Thymus (tissue), 11 donors: Measurements from ENCODE around the gene TRAF5. TPM values are rescaled to one million over a fixed set of nuclear protein-coding genes. Genes with fewer than 3 reads are reported as not detected.
A peak's percentile ranks its signal among the peaks of the same experiment; 100 is the strongest.

Experiments
- DNase-seq, 9 donors: peaks; one replicate each; pipeline ENCODE4 v3.0.0-alpha.2; 2013; ENCODE audit warnings: low spot score in 9 of 9, low read depth in 6 of 9, missing footprints in 1 of 9
- H3K27ac ChIP-seq, 2 donors: one replicate each; pipeline ENCODE4 v1.5.1; 2013; ENCODE audit warnings: control low read depth in 1 of 2, low read depth in 1 of 2, low read length in 1 of 2, mild to moderate bottlenecking in 1 of 2, moderate library complexity in 1 of 2
- H3K27me3 ChIP-seq, 2 donors: one replicate each; pipeline ENCODE4 v1.5.1; 2013; ENCODE audit warnings: low read length in 1 of 2; ENCODE audit not compliant: control insufficient read depth in 2 of 2, insufficient read depth in 1 of 2
- H3K36me3 ChIP-seq, 2 donors: one replicate each; pipeline ENCODE4 v1.5.1; 2013; ENCODE audit warnings: low read length in 1 of 2, mild to moderate bottlenecking in 1 of 2, moderate library complexity in 1 of 2; ENCODE audit not compliant: control insufficient read depth in 2 of 2, insufficient read depth in 2 of 2
- H3K4me1 ChIP-seq, 2 donors: one replicate each; pipeline ENCODE4 v1.5.1; 2013; ENCODE audit warnings: low read length in 2 of 2; ENCODE audit not compliant: control insufficient read depth in 2 of 2, insufficient read depth in 2 of 2
- H3K4me3 ChIP-seq, 2 donors: one replicate each; pipeline ENCODE4 v1.5.1; 2013; ENCODE audit warnings: low read length in 2 of 2, control low read depth in 1 of 2, mild to moderate bottlenecking in 1 of 2
- H3K9me3 ChIP-seq, 2 donors: one replicate each; pipeline ENCODE4 v1.5.1; 2013; ENCODE audit warnings: low read length in 1 of 2, mild to moderate bottlenecking in 1 of 2; ENCODE audit not compliant: control insufficient read depth in 2 of 2, insufficient read depth in 1 of 2
- WGBS: extraction: QIAGEN DNeasy Blood & Tissue Kit; methylation state at CpG from one replicate; pipeline ENCODE4 v1.1.7; 2013; 5-methylcytosine and 5-hydroxymethylcytosine counted together
- polyA plus RNA-seq: library from polyadenylated mRNA; stranded (reverse); fragments of 200-250 nt; gene quantifications from one replicate; pipeline ENCODE4 v1.2.3, GENCODE V29; 2013
- total RNA-seq: library from RNA; stranded (reverse); fragments of 120-200 nt; gene quantifications from one replicate; pipeline ENCODE4 v1.2.4, GENCODE V29; 2013
- donor health status: healthy.

The TRAF5 gene
- total and polyA plus RNA-seq, 2 donors, result 17.0 to 47.6 TPM

GRCh38 chr1:211331011-211331709, 4.5 kb downstream of the TRAF5 start:
- peaks cover 0 to 2% of the 10 kb centered on the region in 2 donors for H3K9me3 ChIP-seq
- no peaks in the 10 kb centered on the region for H3K36me3 ChIP-seq
- no peaks in the 10 kb centered on the region for H3K27me3 ChIP-seq
- H3K4me3 ChIP-seq, result no peak overlapping the region
- H3K4me1 ChIP-seq, result peaks cover 33 to 67% of the 10 kb centered on the region in 2 donors
- 99% methylated on average over 3 of the region's 3 CpGs for WGBS
- no peak for DNase-seq
- no peak overlapping the region for H3K27ac ChIP-seq

DNA sequence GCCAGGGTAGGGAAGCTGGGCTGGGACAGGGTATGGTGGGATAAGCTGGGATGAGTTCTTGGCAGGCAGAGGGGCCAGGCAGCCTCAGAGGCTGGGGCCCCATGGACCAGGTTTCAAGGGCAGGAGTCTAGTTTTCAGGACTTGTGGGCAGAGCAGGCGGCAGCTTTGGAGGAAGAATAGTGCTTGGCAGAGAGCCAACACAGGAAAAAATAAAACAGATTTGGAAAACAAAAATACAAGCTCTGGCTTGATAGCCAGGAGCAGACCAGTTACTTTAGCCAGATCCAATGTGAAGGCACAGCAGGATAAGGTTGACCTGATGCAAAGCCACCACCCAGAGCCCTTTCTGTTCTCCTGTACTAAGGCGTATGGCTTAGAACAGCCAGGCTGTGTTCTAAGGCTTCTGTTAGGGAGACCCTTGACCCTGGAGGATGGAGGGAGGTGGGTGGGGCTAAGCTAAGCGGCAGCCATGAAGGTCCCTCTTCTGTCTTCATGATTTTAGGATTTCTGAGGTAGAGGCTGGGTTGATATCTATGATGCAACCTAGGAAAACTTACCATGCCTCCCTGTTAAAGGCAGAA, 5.5 kb downstream of the TRAF5 start:
- Histone ChIP-seq H3K27me3 (no peaks in the 10 kb centered on the region), H3K4me1 (peaks cover 40 to 73% of the 10 kb centered on the region in 2 donors), H3K4me3 (no peak overlapping the region), H3K9me3 (peaks cover 0 to 2% of the 10 kb centered on the region in 2 donors), H3K27ac (no peak overlapping the region), H3K36me3 (no peaks in the 10 kb centered on the region)
- DNase-seq, result no peak
- WGBS, result 93% methylated on average over 3 of the region's 3 CpGs

DNA sequence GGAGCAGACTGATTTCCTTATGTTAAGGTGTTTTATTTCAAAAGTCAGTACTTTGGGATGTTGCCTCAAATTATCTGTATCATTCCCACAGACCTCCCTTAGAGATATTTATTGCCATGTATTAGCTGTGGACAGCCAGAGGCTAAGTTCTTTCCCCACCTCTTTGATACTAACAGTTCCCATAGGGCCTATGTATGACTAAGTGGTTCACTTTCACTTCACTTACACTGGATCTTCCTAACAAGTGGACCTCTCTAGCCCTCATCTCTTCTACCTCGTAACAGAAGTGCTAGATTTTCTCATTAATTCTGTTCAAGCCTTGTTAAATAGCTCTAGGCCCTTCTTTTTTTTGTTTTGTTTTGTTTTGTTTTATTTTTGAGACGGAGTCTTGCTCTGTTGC, 6.2 kb downstream of the TRAF5 start:
- Histone ChIP-seq H3K36me3 (no peaks in the 10 kb centered on the region), H3K9me3 (peaks cover 0 to 2% of the 10 kb centered on the region in 2 donors), H3K27ac (no peak overlapping the region), H3K27me3 (no peaks in the 10 kb centered on the region), H3K4me3 (no peak overlapping the region), H3K4me1 (peaks cover 37 to 74% of the 10 kb centered on the region in 2 donors)
- no peak for DNase-seq
- WGBS, result 96% methylated on average over 2 of the region's 2 CpGs

DNA sequence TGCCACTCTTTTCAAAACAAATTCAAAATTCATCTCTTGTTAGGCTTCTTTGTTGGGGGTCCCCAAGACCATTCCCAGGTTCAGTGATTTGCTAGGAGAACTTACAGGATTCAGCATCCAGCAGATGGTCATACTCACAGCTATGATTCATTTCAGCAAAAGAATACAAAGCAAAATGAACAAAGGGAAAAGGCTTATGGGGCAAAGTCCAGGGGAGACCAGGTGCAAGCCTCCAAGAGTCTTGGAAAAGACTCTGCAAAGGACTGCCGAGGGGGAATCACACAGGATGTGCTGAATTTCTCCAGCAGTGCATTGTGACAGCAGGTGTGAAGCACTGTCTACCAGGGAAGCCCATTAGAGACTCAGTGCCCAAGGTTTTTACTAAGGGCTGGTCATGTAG, 7.3 kb downstream of the TRAF5 start:
- whole genome bisulfite sequencing, result 68% methylated on average over 1 of the region's 1 CpG
- Histone ChIP-seq H3K27ac (no peak overlapping the region), H3K4me3 (no peak overlapping the region), H3K36me3 (no peaks in the 10 kb centered on the region), H3K27me3 (no peaks in the 10 kb centered on the region), H3K4me1 (peaks cover 32 to 68% of the 10 kb centered on the region in 2 donors), H3K9me3 (no peaks in the 10 kb centered on the region)
- DNase-seq, result no peak

DNA sequence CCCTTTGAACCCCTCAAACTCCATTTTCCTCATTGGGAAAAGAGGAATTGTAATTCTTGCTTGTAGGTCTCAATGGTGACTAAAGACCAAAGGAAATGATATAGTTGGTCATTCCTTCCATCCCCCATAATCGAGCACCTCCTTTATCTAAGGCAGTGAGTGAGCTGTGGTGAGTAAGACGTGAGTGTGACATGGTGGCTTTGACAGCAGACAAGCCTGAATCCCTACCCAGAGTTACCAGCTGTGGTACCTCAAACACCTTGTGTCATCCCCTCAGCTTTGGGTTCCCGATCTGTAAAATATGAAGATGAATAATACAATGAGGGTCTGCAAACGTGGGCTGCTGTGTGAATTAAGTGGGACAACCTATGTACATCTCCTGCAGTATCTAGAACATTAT, 8.4 kb downstream of the TRAF5 start:
- WGBS, result 84% methylated on average over 4 of the region's 4 CpGs
- H3K4me1 ChIP-seq, result peaks cover 38 to 66% of the 10 kb centered on the region in 2 donors

GRCh38 chr1:211335522-211336157, 9.0 kb downstream of the TRAF5 start:
- H3K27ac ChIP-seq, result peak overlapping the region; percentile 90 to 96
- H3K9me3 ChIP-seq, result no peaks in the 10 kb centered on the region
- H3K4me1 ChIP-seq, result peaks cover 38 to 60% of the 10 kb centered on the region in 2 donors
- DNase-seq, result peak in 5 of 9 donors; percentile 33 to 79 (median 53)
- 7% methylated on average over 3 of the region's 3 CpGs for WGBS
- no peaks in the 10 kb centered on the region for H3K36me3 ChIP-seq
- no peaks in the 10 kb centered on the region for H3K27me3 ChIP-seq
- H3K4me3 ChIP-seq, result peak overlapping the region in 1 of 2 donors; percentile 10

More for the DNA sequence above, 8.4 kb downstream of the TRAF5 start:
- Histone ChIP-seq H3K36me3 (no peaks in the 10 kb centered on the region), H3K4me3 (no peak overlapping the region), H3K27ac (peak overlapping the region; percentile 90 to 96), H3K9me3 (no peaks in the 10 kb centered on the region), H3K27me3 (no peaks in the 10 kb centered on the region)
- no peak for DNase-seq

DNA sequence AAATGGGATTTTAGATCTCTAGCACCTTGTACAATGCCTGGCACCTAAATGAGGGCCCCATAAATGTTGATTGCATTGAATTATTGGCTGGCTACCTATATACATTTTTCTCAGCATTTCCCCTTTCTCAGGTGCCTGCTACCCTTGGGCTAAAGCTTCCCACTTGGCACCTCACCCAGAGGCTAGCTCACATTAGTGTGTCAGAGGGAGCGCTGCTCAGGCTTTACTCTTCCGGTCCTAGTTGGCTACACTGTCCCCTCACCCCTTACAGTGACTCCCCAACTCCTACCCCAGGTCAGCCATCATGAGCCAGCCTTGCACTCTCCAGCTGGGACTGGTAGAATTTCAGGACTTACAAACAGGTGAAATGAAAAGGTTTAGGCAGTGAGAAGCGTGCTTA, 9.5 kb downstream of the TRAF5 start:
- WGBS, result 35% methylated on average over 3 of the region's 3 CpGs
- peak in 1 of 9 donors; percentile 37 for DNase-seq

GRCh38 chr1:211336775-211337174, 10.1 kb downstream of the TRAF5 start:
- no peak for DNase-seq
- Histone ChIP-seq H3K27ac (peak overlapping the region in 1 of 2 donors; percentile 90), H3K27me3 (no peaks in the 10 kb centered on the region), H3K9me3 (peaks cover 0 to 3% of the 10 kb centered on the region in 2 donors), H3K4me3 (no peak overlapping the region), H3K36me3 (no peaks in the 10 kb centered on the region), H3K4me1 (peaks cover 38 to 56% of the 10 kb centered on the region in 2 donors)
- 96% methylated on average over 15 of the region's 15 CpGs for WGBS

More for the DNA sequence above, 9.5 kb downstream of the TRAF5 start:
- no peak overlapping the region for H3K4me3 ChIP-seq
- no peaks in the 10 kb centered on the region for H3K36me3 ChIP-seq
- peaks cover 0 to 3% of the 10 kb centered on the region in 2 donors for H3K9me3 ChIP-seq
- peaks cover 38 to 56% of the 10 kb centered on the region in 2 donors for H3K4me1 ChIP-seq
- H3K27ac ChIP-seq, result peak overlapping the region; percentile 90 to 96
- no peaks in the 10 kb centered on the region for H3K27me3 ChIP-seq
